Fibroblast of villous mesenchyme (primary cell): Measurements from ENCODE around the gene ATP6V1F. TPM values are rescaled to one million over a fixed set of nuclear protein-coding genes. Genes with fewer than 3 reads are reported as not detected.

Experiments
- DNase-seq: peaks from one replicate; pipeline ENCODE4 v3.0.0-alpha.2; 2010; ENCODE audit warnings: low read depth
- H3K4me3 ChIP-seq: 2 replicates; pipeline ENCODE4 v1.5.1; 2011; ENCODE audit warnings: low read depth, mild to moderate bottlenecking, low read length
- CTCF ChIP-seq: IDR thresholded peaks from 2 replicates; pipeline ENCODE4 v1.5.1; 2012; ENCODE audit warnings: low read depth, mild to moderate bottlenecking, low read length; ENCODE audit not compliant: insufficient read depth
- total RNA-seq: library from RNA; depleted of rRNA; stranded (reverse); fragments of >200 nt; gene quantifications from 2 replicates; pipeline ENCODE4 v1.2.3, GENCODE V29; 2012

The ATP6V1F gene
- total RNA-seq, 1 donor: 82.5 TPM

- DNase-seq: no peak
- TF ChIP-seq CTCF: no peak
These were observed 26.5 kb downstream of the ATP6V1F start for GRCh38 chr7:128889121-128889520.

GRCh38 chr7:128890306-128891109 is 27.9 kb downstream of the ATP6V1F start:
- DNase-seq: no peak
- no peak overlapping the region for H3K4me3 ChIP-seq
- TF ChIP-seq CTCF: no peak

More at GRCh38 chr7:128889121-128889520, 26.5 kb downstream of the ATP6V1F start:
- H3K4me3 ChIP-seq: no peak overlapping the region

DNA sequence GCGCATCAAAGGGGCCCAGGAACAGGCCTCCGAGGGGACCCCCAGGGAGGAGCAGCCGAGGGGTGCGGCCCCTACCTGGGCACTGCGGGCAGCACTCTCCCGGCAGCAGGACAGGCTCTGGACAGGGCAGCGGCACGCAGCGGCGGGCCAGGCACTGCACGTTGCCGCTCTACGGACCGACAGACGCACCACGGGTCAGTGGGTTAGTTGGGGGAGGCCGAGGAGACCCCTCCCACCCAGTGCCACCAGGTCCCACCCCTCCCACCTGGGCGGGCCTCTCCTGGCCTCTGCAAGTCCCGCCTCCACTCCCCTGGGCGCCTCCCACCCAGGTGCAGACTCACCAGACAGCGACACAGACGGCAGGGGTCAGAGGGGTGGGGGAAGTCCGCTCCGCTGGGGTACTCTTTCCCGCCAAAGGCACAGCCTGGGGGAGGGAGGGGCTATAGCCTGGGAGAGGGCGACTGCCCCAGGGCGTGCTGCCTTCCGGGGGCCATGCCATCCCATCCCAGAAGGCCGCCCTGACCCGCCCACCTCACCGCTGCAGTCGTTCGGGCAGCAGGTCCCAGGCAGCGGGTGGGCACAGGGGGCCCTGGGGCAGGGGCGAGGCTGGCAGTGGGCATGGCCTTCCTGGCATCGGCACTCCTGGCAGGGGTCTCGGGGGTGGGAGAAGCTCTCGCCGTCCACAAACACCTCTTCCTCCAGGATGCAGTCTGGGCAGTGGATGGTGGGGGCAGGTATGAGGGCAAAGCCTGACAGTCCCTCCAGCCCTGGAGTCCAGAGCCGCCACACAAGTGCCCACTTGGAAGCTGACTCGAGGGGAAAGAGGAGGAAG is 28.7 kb downstream of the ATP6V1F start:
- DNase-seq: no peak
- no peak for TF ChIP-seq CTCF

GRCh38 chr7:128891942-128892269 is 29.2 kb downstream of the ATP6V1F start:
- TF ChIP-seq CTCF: no peak
- H3K4me3 ChIP-seq: no peak overlapping the region
- no peak for DNase-seq

More for the DNA sequence above, 28.7 kb downstream of the ATP6V1F start:
- no peak overlapping the region for H3K4me3 ChIP-seq

- no peak for TF ChIP-seq CTCF
- no peak for DNase-seq
- H3K4me3 ChIP-seq: no peak overlapping the region
These were observed 30.0 kb downstream of the ATP6V1F start for GRCh38 chr7:128892521-128893250.

DNA sequence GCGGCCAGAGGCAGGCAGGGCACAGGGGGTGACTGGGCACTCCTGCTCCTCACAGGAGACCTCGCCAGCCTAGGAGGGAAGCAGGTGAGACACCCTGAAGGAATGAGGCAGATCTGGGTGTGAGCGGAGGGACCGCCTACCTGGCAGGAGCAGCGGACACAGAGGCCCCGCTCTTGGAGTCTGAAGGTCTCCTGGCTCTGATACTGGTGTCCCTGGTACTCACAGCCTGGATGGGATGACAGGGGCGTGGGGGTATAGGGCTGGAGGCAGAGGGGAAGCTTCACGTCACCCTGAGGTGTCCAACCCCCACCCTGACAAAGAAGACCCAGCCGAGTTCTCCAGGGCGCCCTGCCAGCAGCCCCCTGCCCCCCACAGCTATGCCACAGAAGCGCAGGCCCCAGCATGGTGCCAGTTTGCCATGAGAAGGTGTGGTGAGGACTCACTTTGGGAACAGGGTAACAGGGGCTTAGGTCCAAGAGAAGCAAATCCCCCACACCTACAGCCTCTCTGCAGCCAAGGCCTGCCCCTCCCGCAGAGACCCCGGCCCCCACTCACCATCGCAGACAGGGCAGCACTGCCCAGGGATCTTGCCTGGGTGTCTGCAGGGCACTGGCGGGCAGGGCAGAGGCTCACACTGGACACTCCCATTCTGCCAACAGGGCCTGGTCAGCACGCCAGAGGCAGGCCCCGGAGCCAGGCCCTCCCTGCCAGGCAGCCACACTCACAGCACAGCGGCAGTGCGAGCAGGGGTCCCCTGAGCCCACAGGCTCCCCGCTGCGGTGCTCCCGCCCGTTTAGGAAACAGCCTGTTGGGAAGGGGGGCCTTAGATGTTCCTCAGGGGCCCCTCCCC is 30.8 kb downstream of the ATP6V1F start:
- TF ChIP-seq CTCF: no peak
- no peak for DNase-seq
- H3K4me3 ChIP-seq: no peak overlapping the region
